GM23338 (cell line): ENCODE results near the gene SIK2.

Experiments used
- CTCF ChIP-seq, 2 experiments: fragments of 200-600 bp in 1 of 2; sonication (generic) in 1 of 2; conservative IDR thresholded peaks; 2 replicates each; pipeline versions ENCODE4 v1.5.1 to v1.6.1; 2016 to 2017; ENCODE audit warnings: antibody characterized with exemption in 2 of 2, low read depth in 2 of 2, mild to moderate bottlenecking in 2 of 2, moderate library complexity in 1 of 2
- POLR2AphosphoS5 ChIP-seq: IDR thresholded peaks from 2 replicates; pipeline ENCODE4 v1.6.1; 2016; ENCODE audit warnings: antibody characterized with exemption, low read depth
- REST ChIP-seq: IDR thresholded peaks from one replicate; pipeline ENCODE4 v1.6.1; 2018; ENCODE audit warnings: antibody characterized with exemption; ENCODE audit not compliant: unreplicated experiment
- TF ChIP-seq, protein P1 (sequence below): fragments of 250-450 bp; sonication (Bioruptor Pico); IDR thresholded peaks from 2 replicates; pipeline ENCODE4 v1.5.0; 2020; ENCODE audit warnings: mild to moderate bottlenecking, moderate library complexity

DNA sequence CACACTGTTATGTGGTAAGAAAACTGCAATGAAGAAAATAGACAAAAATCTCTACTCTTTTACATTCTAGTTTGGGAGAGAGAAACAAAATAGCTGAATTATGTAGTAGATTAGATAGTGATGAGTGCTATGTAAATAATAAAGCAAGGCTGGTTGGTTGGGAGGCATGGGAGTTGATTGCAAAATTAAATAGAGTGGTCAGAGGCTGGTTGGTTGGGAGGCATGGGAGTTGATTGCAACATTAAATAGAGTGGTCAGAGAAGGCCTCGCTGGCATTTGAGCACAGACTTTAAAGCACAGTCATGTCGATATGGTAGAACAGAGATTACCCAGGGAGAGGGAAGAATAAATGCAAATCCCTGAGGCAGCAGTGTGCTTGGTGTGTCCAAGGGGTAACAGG is 22.4 kb downstream of the SIK2 start:
- TF ChIP-seq CTCF (conservative IDR thresholded peaks at IDR 0.05; ENCODE audit: low read depth in 2 of 2) (no peak), POLR2AphosphoS5 (no peak), REST (no peak)
- TF ChIP-seq, protein P1, sequence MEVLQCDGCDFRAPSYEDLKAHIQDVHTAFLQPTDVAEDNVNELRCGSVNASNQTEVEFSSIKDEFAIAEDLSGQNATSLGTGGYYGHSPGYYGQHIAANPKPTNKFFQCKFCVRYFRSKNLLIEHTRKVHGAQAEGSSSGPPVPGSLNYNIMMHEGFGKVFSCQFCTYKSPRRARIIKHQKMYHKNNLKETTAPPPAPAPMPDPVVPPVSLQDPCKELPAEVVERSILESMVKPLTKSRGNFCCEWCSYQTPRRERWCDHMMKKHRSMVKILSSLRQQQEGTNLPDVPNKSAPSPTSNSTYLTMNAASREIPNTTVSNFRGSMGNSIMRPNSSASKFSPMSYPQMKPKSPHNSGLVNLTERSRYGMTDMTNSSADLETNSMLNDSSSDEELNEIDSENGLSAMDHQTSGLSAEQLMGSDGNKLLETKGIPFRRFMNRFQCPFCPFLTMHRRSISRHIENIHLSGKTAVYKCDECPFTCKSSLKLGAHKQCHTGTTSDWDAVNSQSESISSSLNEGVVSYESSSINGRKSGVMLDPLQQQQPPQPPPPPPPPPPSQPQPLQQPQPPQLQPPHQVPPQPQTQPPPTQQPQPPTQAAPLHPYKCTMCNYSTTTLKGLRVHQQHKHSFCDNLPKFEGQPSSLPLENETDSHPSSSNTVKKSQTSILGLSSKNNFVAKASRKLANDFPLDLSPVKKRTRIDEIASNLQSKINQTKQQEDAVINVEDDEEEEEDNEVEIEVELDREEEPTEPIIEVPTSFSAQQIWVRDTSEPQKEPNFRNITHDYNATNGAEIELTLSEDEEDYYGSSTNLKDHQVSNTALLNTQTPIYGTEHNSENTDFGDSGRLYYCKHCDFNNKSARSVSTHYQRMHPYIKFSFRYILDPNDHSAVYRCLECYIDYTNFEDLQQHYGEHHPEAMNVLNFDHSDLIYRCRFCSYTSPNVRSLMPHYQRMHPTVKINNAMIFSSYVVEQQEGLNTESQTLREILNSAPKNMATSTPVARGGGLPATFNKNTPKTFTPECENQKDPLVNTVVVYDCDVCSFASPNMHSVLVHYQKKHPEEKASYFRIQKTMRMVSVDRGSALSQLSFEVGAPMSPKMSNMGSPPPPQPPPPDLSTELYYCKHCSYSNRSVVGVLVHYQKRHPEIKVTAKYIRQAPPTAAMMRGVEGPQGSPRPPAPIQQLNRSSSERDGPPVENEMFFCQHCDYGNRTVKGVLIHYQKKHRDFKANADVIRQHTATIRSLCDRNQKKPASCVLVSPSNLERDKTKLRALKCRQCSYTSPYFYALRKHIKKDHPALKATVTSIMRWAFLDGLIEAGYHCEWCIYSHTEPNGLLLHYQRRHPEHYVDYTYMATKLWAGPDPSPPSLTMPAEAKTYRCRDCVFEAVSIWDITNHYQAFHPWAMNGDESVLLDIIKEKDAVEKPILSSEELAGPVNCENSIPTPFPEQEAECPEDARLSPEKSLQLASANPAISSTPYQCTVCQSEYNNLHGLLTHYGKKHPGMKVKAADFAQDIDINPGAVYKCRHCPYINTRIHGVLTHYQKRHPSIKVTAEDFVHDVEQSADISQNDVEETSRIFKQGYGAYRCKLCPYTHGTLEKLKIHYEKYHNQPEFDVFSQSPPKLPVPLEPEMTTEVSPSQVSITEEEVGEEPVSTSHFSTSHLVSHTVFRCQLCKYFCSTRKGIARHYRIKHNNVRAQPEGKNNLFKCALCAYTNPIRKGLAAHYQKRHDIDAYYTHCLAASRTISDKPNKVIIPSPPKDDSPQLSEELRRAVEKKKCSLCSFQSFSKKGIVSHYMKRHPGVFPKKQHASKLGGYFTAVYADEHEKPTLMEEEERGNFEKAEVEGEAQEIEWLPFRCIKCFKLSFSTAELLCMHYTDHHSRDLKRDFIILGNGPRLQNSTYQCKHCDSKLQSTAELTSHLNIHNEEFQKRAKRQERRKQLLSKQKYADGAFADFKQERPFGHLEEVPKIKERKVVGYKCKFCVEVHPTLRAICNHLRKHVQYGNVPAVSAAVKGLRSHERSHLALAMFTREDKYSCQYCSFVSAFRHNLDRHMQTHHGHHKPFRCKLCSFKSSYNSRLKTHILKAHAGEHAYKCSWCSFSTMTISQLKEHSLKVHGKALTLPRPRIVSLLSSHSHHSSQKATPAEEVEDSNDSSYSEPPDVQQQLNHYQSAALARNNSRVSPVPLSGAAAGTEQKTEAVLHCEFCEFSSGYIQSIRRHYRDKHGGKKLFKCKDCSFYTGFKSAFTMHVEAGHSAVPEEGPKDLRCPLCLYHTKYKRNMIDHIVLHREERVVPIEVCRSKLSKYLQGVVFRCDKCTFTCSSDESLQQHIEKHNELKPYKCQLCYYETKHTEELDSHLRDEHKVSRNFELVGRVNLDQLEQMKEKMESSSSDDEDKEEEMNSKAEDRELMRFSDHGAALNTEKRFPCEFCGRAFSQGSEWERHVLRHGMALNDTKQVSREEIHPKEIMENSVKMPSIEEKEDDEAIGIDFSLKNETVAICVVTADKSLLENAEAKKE (CRISPR knock-in tag): no peak
